Measurements from ENCODE around the gene CMKLR1. TPM values are rescaled to one million over a fixed set of nuclear protein-coding genes. Genes with fewer than 3 reads are reported as not detected.

The CMKLR1 gene
- total RNA-seq, 1 donor from 2014 or later: not detected

DNA sequence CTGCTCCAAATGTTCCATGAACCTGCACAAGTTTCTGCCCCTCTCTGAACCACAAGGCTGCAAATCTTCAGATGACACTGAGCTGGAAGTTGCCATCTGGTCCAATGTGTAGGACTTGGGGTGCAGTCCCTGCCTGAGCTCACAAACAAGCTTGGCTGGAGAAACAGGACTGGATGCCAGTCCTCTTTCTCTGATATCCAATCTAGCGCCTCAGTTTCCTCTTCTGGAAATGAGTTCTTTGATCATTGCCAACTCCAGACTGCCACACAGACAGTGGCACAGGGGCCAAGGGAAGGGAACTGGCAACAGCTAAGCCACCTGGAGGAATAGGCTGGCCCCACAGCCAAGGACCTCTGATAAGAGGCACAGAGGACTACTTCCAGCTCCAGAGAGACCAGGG lies 15.5 kb downstream of the CMKLR1 start:
- Histone ChIP-seq H4K20me1 (ENCODE audit: low read depth) (no peaks in the 10 kb centered on the region), H3K36me3 (no peaks in the 10 kb centered on the region), H3K4me1 (no peaks in the 10 kb centered on the region), H3K27ac (no peak overlapping the region), H3K4me2 (no peak overlapping the region), H3F3A (ENCODE audit: low read depth) (no peaks in the 10 kb centered on the region), H3K27me3 (no peaks in the 10 kb centered on the region), H3K79me2 (ENCODE audit: low read depth) (no peaks in the 10 kb centered on the region), H3K9me3 (ENCODE audit: low read depth) (no peaks in the 10 kb centered on the region), H3K9ac (no peak overlapping the region), H2AFZ (replicated peaks) (no peak overlapping the region), H3K4me3 (no peak overlapping the region)
- H3K4me1 Mint-ChIP-seq: peaks cover 14% of the 10 kb centered on the region
- H3K27me3 Mint-ChIP-seq (ENCODE audit: insufficient read depth, low read depth): peaks cover 12% of the 10 kb centered on the region
- no peak overlapping the region for H3K27ac Mint-ChIP-seq
- peaks cover 2% of the 10 kb centered on the region for H3K9me3 Mint-ChIP-seq
- DNase-seq (ENCODE audit: low spot score): no peak
- TF ChIP-seq EZH2phosphoT487 (IDR thresholded peaks at IDR 0.05) (no peak), EZH2 (IDR thresholded peaks at IDR 0.05) (no peak)
- TF ChIP-seq, protein P1, sequence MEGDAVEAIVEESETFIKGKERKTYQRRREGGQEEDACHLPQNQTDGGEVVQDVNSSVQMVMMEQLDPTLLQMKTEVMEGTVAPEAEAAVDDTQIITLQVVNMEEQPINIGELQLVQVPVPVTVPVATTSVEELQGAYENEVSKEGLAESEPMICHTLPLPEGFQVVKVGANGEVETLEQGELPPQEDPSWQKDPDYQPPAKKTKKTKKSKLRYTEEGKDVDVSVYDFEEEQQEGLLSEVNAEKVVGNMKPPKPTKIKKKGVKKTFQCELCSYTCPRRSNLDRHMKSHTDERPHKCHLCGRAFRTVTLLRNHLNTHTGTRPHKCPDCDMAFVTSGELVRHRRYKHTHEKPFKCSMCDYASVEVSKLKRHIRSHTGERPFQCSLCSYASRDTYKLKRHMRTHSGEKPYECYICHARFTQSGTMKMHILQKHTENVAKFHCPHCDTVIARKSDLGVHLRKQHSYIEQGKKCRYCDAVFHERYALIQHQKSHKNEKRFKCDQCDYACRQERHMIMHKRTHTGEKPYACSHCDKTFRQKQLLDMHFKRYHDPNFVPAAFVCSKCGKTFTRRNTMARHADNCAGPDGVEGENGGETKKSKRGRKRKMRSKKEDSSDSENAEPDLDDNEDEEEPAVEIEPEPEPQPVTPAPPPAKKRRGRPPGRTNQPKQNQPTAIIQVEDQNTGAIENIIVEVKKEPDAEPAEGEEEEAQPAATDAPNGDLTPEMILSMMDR (IDR thresholded peaks at IDR 0.05): no peak
- no peak overlapping the region for H3K4me3 Mint-ChIP-seq
- H3K36me3 Mint-ChIP-seq: no peaks in the 10 kb centered on the region

DNA sequence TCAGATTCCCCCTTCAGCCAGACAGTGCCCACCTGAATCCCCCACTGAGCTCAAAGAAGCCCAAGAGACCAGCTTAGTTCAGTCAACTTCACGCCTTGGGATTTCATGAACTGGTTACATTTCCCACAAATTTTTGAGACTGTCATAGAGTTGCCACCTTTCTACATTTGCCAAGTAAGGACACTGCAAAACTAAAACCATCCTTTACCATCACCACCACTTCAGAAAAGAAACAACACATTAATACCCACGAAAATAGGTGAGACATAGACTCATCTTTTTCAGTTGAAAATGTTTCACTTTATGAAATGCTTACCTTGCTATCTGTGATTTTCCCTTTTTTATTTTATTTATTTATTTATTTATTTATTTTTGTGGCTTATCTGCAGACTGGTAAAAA lies 16.1 kb downstream of the CMKLR1 start:
- Mint-ChIP-seq H3K9me3 (peaks cover 2% of the 10 kb centered on the region), H3K4me1 (peaks cover 14% of the 10 kb centered on the region), H3K27ac (no peak overlapping the region), H3K27me3 (ENCODE audit: insufficient read depth, low read depth) (peaks cover 12% of the 10 kb centered on the region), H3K36me3 (no peaks in the 10 kb centered on the region), H3K4me3 (no peak overlapping the region)
- H2AFZ ChIP-seq (replicated peaks): no peak overlapping the region
- no peaks in the 10 kb centered on the region for H3K9me3 ChIP-seq (ENCODE audit: low read depth)
- H3K9ac ChIP-seq: no peak overlapping the region
- no peak for DNase-seq (ENCODE audit: low spot score)
- TF ChIP-seq EZH2 (IDR thresholded peaks at IDR 0.05) (no peak), EZH2phosphoT487 (IDR thresholded peaks at IDR 0.05) (no peak)
- TF ChIP-seq, protein P1 (IDR thresholded peaks at IDR 0.05): no peak
- no peak overlapping the region for H3K27ac ChIP-seq
- no peak overlapping the region for H3K4me2 ChIP-seq
- H3K79me2 ChIP-seq (ENCODE audit: low read depth): no peaks in the 10 kb centered on the region
- H3K36me3 ChIP-seq: no peaks in the 10 kb centered on the region
- H3K27me3 ChIP-seq: no peaks in the 10 kb centered on the region
- H3F3A ChIP-seq (ENCODE audit: low read depth): no peaks in the 10 kb centered on the region
- H3K4me3 ChIP-seq: no peak overlapping the region
- H4K20me1 ChIP-seq (ENCODE audit: low read depth): no peaks in the 10 kb centered on the region
- no peaks in the 10 kb centered on the region for H3K4me1 ChIP-seq

DNA sequence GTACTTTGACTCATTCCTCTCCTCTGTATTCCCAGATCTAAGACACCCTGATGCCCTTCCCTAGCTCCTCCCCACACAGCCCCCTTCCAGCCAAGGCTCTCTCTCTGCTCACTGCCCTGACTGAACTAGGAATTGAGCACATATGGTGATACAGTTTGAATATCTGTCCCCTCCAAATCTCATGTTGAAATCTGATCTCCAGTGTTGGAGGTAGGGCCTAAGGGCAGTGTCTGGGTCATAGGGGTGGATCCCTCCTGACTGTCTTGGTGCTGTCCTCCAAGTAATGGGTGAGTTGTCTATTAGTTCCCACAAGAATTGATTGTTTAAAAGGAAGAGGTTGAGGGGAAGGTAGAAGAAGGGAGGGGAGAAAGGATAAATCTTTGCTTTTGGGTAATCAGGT lies 17.4 kb downstream of the CMKLR1 start:
- no peak for DNase-seq (ENCODE audit: low spot score)
- Mint-ChIP-seq H3K4me1 (peaks cover 14% of the 10 kb centered on the region), H3K36me3 (no peaks in the 10 kb centered on the region), H3K9me3 (peaks cover 2% of the 10 kb centered on the region), H3K4me3 (no peak overlapping the region), H3K27ac (no peak overlapping the region), H3K27me3 (ENCODE audit: insufficient read depth, low read depth) (peaks cover 14% of the 10 kb centered on the region)
- no peak overlapping the region for H2AFZ ChIP-seq (replicated peaks)
- H3K79me2 ChIP-seq (ENCODE audit: low read depth): no peaks in the 10 kb centered on the region
- no peak overlapping the region for H3K4me3 ChIP-seq
- H3F3A ChIP-seq (ENCODE audit: low read depth): peaks cover 5% of the 10 kb centered on the region
- no peak overlapping the region for H3K27ac ChIP-seq
- H3K4me1 ChIP-seq: peaks cover under 1% of the 10 kb centered on the region
- no peaks in the 10 kb centered on the region for H3K9me3 ChIP-seq (ENCODE audit: low read depth)
- no peaks in the 10 kb centered on the region for H3K27me3 ChIP-seq
- H3K9ac ChIP-seq: no peak overlapping the region
- no peaks in the 10 kb centered on the region for H3K36me3 ChIP-seq
- H4K20me1 ChIP-seq (ENCODE audit: low read depth): no peaks in the 10 kb centered on the region
- H3K4me2 ChIP-seq: no peak overlapping the region
- TF ChIP-seq EZH2phosphoT487 (IDR thresholded peaks at IDR 0.05): no peak
- no peak for TF ChIP-seq EZH2 (IDR thresholded peaks at IDR 0.05)
- TF ChIP-seq, protein P1 (IDR thresholded peaks at IDR 0.05): no peak

Measured in neural progenitor cell (in vitro differentiated cells).